A549 (cell line): ENCODE data around the gene LPIN3. TPM values are rescaled to one million over a fixed set of nuclear protein-coding genes. Genes with fewer than 3 reads are reported as not detected.

ENCODE experiments used
- ATAC-seq, 2 experiments: fragments of 200-7000 bp in 1 of 2; fragments of >200 bp in 1 of 2; cut with Nextera tagmentation in 1 of 2; cut with Tn5 transposase in 1 of 2; 3 replicates each; pipeline versions ENCODE4 v1.8.0 to v1.9.1; 2018 to 2020; ENCODE audit warnings: mild to moderate bottlenecking in 1 of 2, moderate library complexity in 1 of 2
- CTCF ChIA-PET: fragments of 300-600 bp; sonication (Branson Sonifier 250); formaldehyde crosslinking; extraction: SDS; loops from one replicate; lab custom pipeline; 2021; ENCODE audit warnings: antibody characterized with exemption, inconsistent platforms; lab: Yijun Ruan, JAX
- POLR2A ChIA-PET: fragments of 350-600 bp; formaldehyde crosslinking; extraction: SDS; loops from one replicate; lab custom pipeline; 2021; ENCODE audit warnings: antibody characterized with exemption, inconsistent platforms; lab: Yijun Ruan, JAX
- DNase-seq, 2 experiments: peaks; one replicate each; pipeline versions ENCODE4 v3.0.0 to v3.0.0-alpha.2; 2011 to 2016; ENCODE audit warnings: low read depth in 1 of 2, low spot score in 1 of 2
- FAIRE-seq: peaks from 2 replicates; lab custom pipeline; 2011; peaks lifted over from hg19 to GRCh38; lab: Jason Lieb, UNC
- H3K27ac ChIP-seq, 2 experiments: fragments of >200 bp; sonication (Bioruptor Twin); formaldehyde crosslinking; 3 replicates each; pipeline ENCODE4 v1.5.1; 2016 to 2017
- H3K4me1 ChIP-seq: fragments of >200 bp; sonication (Bioruptor Twin); formaldehyde crosslinking; 3 replicates; pipeline ENCODE4 v1.6.1; 2016
- H3K4me2 ChIP-seq: fragments of >200 bp; sonication (Bioruptor Twin); formaldehyde crosslinking; 3 replicates; pipeline ENCODE4 v1.6.1; 2016
- H3K4me3 ChIP-seq: fragments of >200 bp; sonication (Bioruptor Twin); formaldehyde crosslinking; 3 replicates; pipeline ENCODE4 v1.5.1; 2016
- H3K9me3 ChIP-seq: fragments of >200 bp; sonication (Bioruptor Twin); formaldehyde crosslinking; 3 replicates; pipeline ENCODE4 v1.6.1; 2016
- CBX2 ChIP-seq: fragments of 200-600 bp; sonication (generic); IDR thresholded peaks from 2 replicates; pipeline ENCODE4 v1.6.1; 2016; ENCODE audit warnings: low read depth, mild to moderate bottlenecking, borderline replicate concordance
- CBX8 ChIP-seq: fragments of 200-600 bp; sonication (generic); IDR thresholded peaks from 2 replicates; pipeline ENCODE4 v1.6.1; 2016
- CHD2 ChIP-seq: fragments of 150-350 bp; IDR thresholded peaks from 2 replicates; pipeline ENCODE4 v1.6.1; 2014; ENCODE audit warnings: low read length; ENCODE audit not compliant: partially characterized antibody
- CHD4 ChIP-seq: fragments of 200-600 bp; sonication (generic); IDR thresholded peaks from 2 replicates; pipeline ENCODE4 v1.6.1; 2016; ENCODE audit warnings: antibody characterized with exemption, mild to moderate bottlenecking, borderline replicate concordance
- EP300 ChIP-seq, 2 experiments: fragments of >200 bp; sonication (Bioruptor Twin); formaldehyde crosslinking; IDR thresholded peaks; 2 replicates in 1 of 2; 3 replicates in 1 of 2; pipeline ENCODE4 v1.6.1; 2016 to 2017
- ESRRA ChIP-seq: fragments of 150-350 bp; IDR thresholded peaks from 2 replicates; pipeline ENCODE4 v1.6.1; 2014; ENCODE audit warnings: mild to moderate bottlenecking, low read length, borderline replicate concordance
- FOXS1 ChIP-seq: fragments of 250-450 bp; sonication (Bioruptor Pico); IDR thresholded peaks from 2 replicates; pipeline ENCODE4 v1.5.0; 2020; ENCODE audit warnings: mild to moderate bottlenecking, moderate library complexity
- HEYL ChIP-seq: fragments of 250-450 bp; sonication (Bioruptor Pico); IDR thresholded peaks from 2 replicates; pipeline ENCODE4 v1.8.0; 2021; ENCODE audit warnings: mild to moderate bottlenecking, moderate library complexity
- HOXB13 ChIP-seq: fragments of 250-450 bp; sonication (Bioruptor Pico); IDR thresholded peaks from 2 replicates; pipeline ENCODE4 v1.5.0; 2020; ENCODE audit warnings: low read depth, mild to moderate bottlenecking, moderate library complexity
- HOXB5 ChIP-seq: fragments of 250-450 bp; sonication (Bioruptor Pico); IDR thresholded peaks from 2 replicates; pipeline ENCODE4 v1.5.0; 2020; ENCODE audit warnings: mild to moderate bottlenecking, moderate library complexity
- MAFK ChIP-seq: fragments of 450-650 bp; IDR thresholded peaks from 2 replicates; pipeline ENCODE4 v1.6.1; 2014; ENCODE audit not compliant: partially characterized antibody
- MYC ChIP-seq: IDR thresholded peaks from 2 replicates; pipeline ENCODE4 v1.6.1; 2012; ENCODE audit warnings: mild to moderate bottlenecking, inconsistent platforms, low read length, improper control_type of control experiment, borderline replicate concordance
- NFE2L2 ChIP-seq: fragments of 150-350 bp; conservative IDR thresholded peaks from 2 replicates; pipeline ENCODE4 v1.6.1; 2014; ENCODE audit warnings: low read length
- PHF8 ChIP-seq: fragments of 200-600 bp; sonication (generic); IDR thresholded peaks from 2 replicates; pipeline ENCODE4 v1.6.1; 2016; ENCODE audit warnings: low read depth, mild to moderate bottlenecking, antibody characterized with exemption, moderate library complexity, borderline replicate concordance
- POLR2AphosphoS2 ChIP-seq: conservative IDR thresholded peaks from 2 replicates; pipeline ENCODE4 v1.6.1; 2012; ENCODE audit warnings: low read length, improper control_type of control experiment, inconsistent platforms
- RNF2 ChIP-seq: fragments of 200-600 bp; sonication (generic); IDR thresholded peaks from 2 replicates; pipeline ENCODE4 v1.6.1; 2016; ENCODE audit warnings: low read depth, mild to moderate bottlenecking, antibody characterized with exemption, moderate library complexity, borderline replicate concordance
- SREBF2 ChIP-seq: fragments of 450-650 bp; IDR thresholded peaks from 2 replicates; pipeline ENCODE4 v1.6.1; 2014; ENCODE audit warnings: mild to moderate bottlenecking, moderate library complexity
- ZNF302 ChIP-seq: fragments of 250-450 bp; sonication (Bioruptor Pico); IDR thresholded peaks from 2 replicates; pipeline ENCODE4 v1.9.0; 2021; ENCODE audit warnings: inconsistent platforms, mild to moderate bottlenecking, moderate library complexity
- WGBS: methylation state at CpG from one replicate; pipeline ENCODE4 v1.1.6; 2017; ENCODE audit errors: missing lambda C conversion rate; 5-methylcytosine and 5-hydroxymethylcytosine counted together
- polyA plus RNA-seq, 4 experiments: library from polyadenylated mRNA; depleted of rRNA in 3 of 4; stranded (reverse); fragments of >200 nt; fragmentation: RNase III in 1 of 4; extraction: RNeasy Plus Mini Kit Qiagen cat#74134 plus additional on column Dnase treatment in 1 of 4; gene quantifications; 2 replicates in 3 of 4; 3 replicates in 1 of 4; pipeline ENCODE4 v1.2.3, GENCODE V29; 2011 to 2017
- TF ChIP-seq, protein P1 (sequence below): fragments of 250-450 bp; sonication (Bioruptor Pico); IDR thresholded peaks from 2 replicates; pipeline ENCODE4 v1.5.0; 2021; ENCODE audit warnings: mild to moderate bottlenecking, moderate library complexity, borderline replicate concordance
- TF ChIP-seq, protein P2 (sequence below): fragments of >200 bp; sonication (Bioruptor Twin); formaldehyde crosslinking; IDR thresholded peaks from 3 replicates; pipeline ENCODE4 v1.5.1; 2016
- TF ChIP-seq, protein P3 (sequence below): fragments of 200-600 bp; sonication (generic); IDR thresholded peaks from 2 replicates; pipeline ENCODE4 v1.6.1; 2016; ENCODE audit warnings: antibody characterized with exemption, mild to moderate bottlenecking, moderate library complexity
- TF ChIP-seq, protein P4 (sequence below): fragments of >200 bp; sonication (Bioruptor Twin); formaldehyde crosslinking; IDR thresholded peaks from 2 replicates; pipeline ENCODE4 v1.6.1; 2016
- TF ChIP-seq, protein P5 (sequence below): IDR thresholded peaks from 2 replicates; pipeline ENCODE4 v1.6.1; 2012

The LPIN3 gene
- polyA plus RNA-seq, 2 of the 4 experiments (the other 2 are of a cell fraction), result 6.3 to 14.4 TPM

DNA sequence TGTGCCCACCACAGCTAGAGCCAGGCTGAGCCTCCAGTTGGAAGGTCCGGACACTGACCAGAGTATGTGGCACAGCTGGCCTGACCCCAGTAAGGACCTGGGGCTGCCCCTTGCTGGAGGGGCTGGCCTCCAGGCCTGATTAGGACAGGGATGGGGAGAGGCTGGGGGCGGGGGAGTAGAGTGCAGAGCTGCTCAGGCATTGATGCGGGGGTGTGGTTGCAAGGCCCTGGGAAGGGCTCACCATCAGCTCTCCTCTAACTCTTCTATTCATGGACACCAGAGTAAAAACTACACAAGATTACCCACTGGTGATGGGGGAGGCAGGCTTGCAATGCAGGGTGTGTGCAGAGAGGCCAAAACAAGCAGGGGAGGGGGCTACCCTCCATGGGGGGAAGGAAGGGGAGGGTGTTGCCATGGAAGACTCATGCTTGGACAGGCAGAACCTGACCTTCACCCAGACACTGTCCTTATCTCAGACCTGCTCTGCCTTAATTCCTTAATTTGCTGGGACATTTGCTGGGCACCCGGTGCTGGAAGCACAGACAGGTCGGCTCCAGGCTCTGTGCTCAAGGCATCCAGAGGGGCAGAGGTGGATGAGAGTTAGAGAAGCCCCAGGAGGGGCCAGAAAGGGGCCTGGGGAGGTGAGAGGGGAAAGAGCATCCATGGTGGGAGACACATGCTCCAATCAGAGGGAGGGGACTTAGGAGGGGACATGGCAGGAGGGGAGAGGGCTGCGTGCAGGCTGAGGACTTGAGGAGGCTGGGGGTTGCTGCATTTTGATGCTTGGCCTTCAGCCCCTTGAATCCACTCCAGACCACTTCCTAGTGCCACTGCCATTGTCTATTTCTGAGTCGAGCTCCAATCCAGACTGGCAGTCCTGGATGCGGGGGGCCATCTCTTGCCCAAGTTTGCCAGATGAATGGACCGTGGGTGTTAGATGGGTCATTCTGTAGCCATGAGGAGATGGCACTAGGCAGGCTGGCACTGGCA is 33.6 kb downstream of the LPIN3 start:
- ChIA-PET CTCF (interaction anchor here (0.8 to 1.1 kb wide), 3 partner anchors 30 to 34 kb away, joined by 3 to 4 read pairs (median 4); partner anchors contain the start of gene LPIN3), POLR2A (no interaction called here)
- no peak overlapping the region for H3K4me3 ChIP-seq
- no peaks in the 10 kb centered on the region for H3K9me3 ChIP-seq
- H3K27ac ChIP-seq, result no peak overlapping the region
- WGBS, result 54% methylated on average over 4 of the region's 9 CpGs
- no peak overlapping the region for H3K4me2 ChIP-seq
- TF ChIP-seq HEYL (no peak), MAFK (no peak), HOXB5 (CRISPR knock-in tag) (no peak), NFE2L2 (no peak), ZNF302 (CRISPR knock-in tag) (no peak), MYC (no peak), FOXS1 (CRISPR knock-in tag) (no peak), CBX2 (no peak)
- TF ChIP-seq, protein P1, sequence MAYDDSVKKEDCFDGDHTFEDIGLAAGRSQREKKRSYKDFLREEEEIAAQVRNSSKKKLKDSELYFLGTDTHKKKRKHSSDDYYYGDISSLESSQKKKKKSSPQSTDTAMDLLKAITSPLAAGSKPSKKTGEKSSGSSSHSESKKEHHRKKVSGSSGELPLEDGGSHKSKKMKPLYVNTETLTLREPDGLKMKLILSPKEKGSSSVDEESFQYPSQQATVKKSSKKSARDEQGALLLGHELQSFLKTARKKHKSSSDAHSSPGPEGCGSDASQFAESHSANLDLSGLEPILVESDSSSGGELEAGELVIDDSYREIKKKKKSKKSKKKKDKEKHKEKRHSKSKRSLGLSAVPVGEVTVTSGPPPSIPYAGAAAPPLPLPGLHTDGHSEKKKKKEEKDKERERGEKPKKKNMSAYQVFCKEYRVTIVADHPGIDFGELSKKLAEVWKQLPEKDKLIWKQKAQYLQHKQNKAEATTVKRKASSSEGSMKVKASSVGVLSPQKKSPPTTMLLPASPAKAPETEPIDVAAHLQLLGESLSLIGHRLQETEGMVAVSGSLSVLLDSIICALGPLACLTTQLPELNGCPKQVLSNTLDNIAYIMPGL (CRISPR knock-in tag), result no peak
- TF ChIP-seq, protein P2, sequence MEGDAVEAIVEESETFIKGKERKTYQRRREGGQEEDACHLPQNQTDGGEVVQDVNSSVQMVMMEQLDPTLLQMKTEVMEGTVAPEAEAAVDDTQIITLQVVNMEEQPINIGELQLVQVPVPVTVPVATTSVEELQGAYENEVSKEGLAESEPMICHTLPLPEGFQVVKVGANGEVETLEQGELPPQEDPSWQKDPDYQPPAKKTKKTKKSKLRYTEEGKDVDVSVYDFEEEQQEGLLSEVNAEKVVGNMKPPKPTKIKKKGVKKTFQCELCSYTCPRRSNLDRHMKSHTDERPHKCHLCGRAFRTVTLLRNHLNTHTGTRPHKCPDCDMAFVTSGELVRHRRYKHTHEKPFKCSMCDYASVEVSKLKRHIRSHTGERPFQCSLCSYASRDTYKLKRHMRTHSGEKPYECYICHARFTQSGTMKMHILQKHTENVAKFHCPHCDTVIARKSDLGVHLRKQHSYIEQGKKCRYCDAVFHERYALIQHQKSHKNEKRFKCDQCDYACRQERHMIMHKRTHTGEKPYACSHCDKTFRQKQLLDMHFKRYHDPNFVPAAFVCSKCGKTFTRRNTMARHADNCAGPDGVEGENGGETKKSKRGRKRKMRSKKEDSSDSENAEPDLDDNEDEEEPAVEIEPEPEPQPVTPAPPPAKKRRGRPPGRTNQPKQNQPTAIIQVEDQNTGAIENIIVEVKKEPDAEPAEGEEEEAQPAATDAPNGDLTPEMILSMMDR, result no peak
- TF ChIP-seq, all 56 proteins: peak for 0
- DNase-seq (no peak), ATAC-seq (no peak), FAIRE-seq (no peak)
- no peaks in the 10 kb centered on the region for H3K4me1 ChIP-seq

DNA sequence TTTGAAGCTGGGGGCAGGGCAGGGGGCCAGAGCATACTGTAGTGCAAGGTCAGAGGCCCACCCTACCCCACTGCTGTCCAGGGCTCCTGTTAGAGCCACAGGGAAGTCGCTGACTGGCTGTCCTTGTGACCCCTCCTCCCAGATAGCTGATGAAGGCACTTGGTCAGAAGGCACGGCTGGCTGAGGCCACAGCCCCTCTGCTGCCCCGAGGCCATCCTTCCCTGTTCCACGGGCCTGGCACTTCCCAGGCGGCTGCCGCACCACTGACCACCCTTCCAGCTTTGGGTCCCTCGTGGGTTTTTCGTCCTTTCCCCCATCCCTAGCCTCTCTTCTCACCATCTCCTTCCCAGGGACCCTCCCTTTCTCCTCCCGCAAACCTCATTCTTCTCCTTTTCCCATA is 35.2 kb downstream of the LPIN3 start:
- H3K4me2 ChIP-seq, result no peak overlapping the region
- ChIA-PET POLR2A (no interaction called here), CTCF (interaction anchor here (0.9 to 2.7 kb wide), 2 partner anchors 42 to 203 kb away, joined by 4 to 7 read pairs; no protein-coding TSS in a partner anchor)
- no peak for TF ChIP-seq SREBF2
- TF ChIP-seq CHD4, result no peak
- TF ChIP-seq PHF8, result no peak
- no peak for TF ChIP-seq EP300 (IDR thresholded peaks at IDR 0.05)
- no peaks in the 10 kb centered on the region for H3K9me3 ChIP-seq
- FAIRE-seq (no peak), DNase-seq (no peak), ATAC-seq (no peak)
- no peak overlapping the region for H3K4me3 ChIP-seq
- no peaks in the 10 kb centered on the region for H3K4me1 ChIP-seq
- H3K27ac ChIP-seq, result no peak overlapping the region
- 44% methylated on average over 9 of the region's 9 CpGs for WGBS

DNA sequence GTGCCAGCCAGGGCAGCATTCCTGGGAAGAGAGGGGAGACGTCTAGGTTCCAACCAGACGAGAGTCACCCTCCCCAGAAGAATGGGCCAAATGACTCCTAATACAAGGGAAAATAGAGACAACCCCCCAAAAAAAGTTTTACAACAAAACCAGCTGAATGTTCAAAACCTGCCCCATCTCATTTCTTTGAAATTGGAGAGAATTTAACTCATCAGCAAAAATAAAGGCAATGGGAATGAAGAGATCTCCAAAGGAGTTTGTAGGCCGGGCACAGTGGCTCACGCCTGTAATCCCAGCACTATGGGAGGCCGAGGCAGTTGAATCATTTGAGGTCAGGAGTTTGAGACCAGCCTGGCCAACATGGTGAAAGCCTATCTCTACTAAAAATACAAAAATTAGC is 35.7 kb downstream of the LPIN3 start:
- ATAC-seq (no peak), FAIRE-seq (no peak), DNase-seq (no peak)
- H3K4me2 ChIP-seq, result no peak overlapping the region
- POLR2A ChIA-PET, result no interaction called here
- TF ChIP-seq HOXB5 (CRISPR knock-in tag), result no peak
- TF ChIP-seq, protein P3, sequence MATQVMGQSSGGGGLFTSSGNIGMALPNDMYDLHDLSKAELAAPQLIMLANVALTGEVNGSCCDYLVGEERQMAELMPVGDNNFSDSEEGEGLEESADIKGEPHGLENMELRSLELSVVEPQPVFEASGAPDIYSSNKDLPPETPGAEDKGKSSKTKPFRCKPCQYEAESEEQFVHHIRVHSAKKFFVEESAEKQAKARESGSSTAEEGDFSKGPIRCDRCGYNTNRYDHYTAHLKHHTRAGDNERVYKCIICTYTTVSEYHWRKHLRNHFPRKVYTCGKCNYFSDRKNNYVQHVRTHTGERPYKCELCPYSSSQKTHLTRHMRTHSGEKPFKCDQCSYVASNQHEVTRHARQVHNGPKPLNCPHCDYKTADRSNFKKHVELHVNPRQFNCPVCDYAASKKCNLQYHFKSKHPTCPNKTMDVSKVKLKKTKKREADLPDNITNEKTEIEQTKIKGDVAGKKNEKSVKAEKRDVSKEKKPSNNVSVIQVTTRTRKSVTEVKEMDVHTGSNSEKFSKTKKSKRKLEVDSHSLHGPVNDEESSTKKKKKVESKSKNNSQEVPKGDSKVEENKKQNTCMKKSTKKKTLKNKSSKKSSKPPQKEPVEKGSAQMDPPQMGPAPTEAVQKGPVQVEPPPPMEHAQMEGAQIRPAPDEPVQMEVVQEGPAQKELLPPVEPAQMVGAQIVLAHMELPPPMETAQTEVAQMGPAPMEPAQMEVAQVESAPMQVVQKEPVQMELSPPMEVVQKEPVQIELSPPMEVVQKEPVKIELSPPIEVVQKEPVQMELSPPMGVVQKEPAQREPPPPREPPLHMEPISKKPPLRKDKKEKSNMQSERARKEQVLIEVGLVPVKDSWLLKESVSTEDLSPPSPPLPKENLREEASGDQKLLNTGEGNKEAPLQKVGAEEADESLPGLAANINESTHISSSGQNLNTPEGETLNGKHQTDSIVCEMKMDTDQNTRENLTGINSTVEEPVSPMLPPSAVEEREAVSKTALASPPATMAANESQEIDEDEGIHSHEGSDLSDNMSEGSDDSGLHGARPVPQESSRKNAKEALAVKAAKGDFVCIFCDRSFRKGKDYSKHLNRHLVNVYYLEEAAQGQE, result no peak
- TF ChIP-seq, protein P4, sequence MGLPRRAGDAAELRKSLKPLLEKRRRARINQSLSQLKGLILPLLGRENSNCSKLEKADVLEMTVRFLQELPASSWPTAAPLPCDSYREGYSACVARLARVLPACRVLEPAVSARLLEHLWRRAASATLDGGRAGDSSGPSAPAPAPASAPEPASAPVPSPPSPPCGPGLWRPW, result no peak
- TF ChIP-seq, protein P5, sequence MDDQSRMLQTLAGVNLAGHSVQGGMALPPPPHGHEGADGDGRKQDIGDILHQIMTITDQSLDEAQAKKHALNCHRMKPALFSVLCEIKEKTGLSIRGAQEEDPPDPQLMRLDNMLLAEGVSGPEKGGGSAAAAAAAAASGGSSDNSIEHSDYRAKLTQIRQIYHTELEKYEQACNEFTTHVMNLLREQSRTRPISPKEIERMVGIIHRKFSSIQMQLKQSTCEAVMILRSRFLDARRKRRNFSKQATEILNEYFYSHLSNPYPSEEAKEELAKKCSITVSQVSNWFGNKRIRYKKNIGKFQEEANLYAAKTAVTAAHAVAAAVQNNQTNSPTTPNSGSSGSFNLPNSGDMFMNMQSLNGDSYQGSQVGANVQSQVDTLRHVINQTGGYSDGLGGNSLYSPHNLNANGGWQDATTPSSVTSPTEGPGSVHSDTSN, result no peak
- TF ChIP-seq ESRRA, result no peak
- TF ChIP-seq CHD2, result no peak
- TF ChIP-seq CBX8, result no peak
- TF ChIP-seq POLR2AphosphoS2, result no peak
- TF ChIP-seq HOXB13 (CRISPR knock-in tag), result no peak
- TF ChIP-seq RNF2, result no peak
- CTCF ChIA-PET, result interaction anchor here (0.9 to 2.7 kb wide), 3 partner anchors 9 to 204 kb away, joined by 3 to 7 read pairs (median 4); no protein-coding TSS in a partner anchor
- H3K9me3 ChIP-seq, result no peaks in the 10 kb centered on the region
- no peak overlapping the region for H3K27ac ChIP-seq
- no peaks in the 10 kb centered on the region for H3K4me1 ChIP-seq
- H3K4me3 ChIP-seq, result no peak overlapping the region
- WGBS, result 67% methylated on average over 5 of the region's 5 CpGs
